Middle frontal gyrus (tissue), 1 donor: ENCODE results near the gene MS4A6A.
"Not testable (repeated sequence)": the region's sequence is repeated elsewhere in the genome, so short reads cannot be mapped to it uniquely, and the experiment has no call there.

Source experiments
- DNase-seq: peaks from one replicate; pipeline ENCODE4 v3.0.0-alpha.2; 2015; ENCODE audit warnings: low spot score; ENCODE audit errors: extremely low spot score

MS4A6A gene

DNA sequence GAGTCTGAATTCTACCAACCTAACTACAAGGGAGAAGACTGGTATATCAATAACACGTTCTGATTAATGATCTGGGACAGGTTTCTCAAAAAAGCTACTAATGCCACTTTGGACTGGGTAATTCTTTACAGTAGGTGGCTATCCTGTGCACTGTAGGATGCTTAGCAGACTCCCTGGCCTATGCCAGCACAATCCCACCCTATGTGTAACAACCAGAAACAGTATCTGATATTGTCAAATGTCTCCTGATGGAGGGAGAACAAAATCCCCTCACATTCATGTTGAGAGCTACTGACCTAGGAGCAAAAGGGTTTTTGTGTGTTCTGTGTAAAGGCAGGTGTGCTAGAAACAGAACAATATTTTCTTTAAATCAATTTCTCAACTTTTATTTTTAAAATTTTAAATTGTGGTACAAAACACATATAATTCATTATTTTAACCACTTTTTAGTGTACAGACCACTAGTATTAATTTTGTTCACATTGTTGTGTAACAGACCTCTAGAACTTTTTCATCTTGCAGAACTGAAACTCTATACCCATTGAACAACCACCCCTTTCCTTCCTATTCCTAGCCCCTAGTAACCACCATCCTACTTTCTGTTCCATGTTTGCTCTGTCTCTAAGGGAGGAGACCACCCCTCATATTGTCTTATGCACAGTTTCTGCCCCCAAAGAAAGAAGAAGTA is 2.1 kb upstream of the MS4A6A start:
- DNase-seq = no peak

DNA sequence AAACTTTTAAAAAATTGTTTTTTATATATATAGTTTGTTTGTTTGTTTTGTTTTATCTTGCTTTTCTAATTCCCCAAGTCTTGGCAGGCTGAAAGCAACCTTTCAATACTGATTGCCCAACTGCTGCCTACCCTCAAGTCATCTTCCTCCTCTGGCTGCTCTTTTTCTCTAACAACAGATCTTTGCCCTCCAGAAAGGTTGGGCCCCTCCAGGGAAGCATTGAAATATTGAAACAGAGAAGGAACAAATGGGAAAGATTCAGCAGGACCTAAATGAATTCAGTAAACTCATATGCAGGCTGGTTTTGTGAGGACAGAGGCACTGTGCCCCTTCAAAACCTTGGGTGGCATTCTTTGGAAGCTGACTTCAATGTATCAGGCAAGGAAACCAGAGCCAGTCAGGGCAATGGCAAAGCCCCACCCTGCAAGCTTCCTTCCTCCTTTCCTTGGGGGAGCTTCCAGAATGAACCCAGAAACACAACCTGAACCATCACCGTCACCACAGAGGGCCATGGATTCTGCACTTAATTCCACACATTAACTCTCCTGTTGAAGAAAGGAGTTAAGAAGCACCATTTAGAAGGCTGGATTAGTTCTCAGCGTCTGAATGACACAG is 815 bp upstream of the MS4A6A start:
- DNase-seq = no peak

DNA sequence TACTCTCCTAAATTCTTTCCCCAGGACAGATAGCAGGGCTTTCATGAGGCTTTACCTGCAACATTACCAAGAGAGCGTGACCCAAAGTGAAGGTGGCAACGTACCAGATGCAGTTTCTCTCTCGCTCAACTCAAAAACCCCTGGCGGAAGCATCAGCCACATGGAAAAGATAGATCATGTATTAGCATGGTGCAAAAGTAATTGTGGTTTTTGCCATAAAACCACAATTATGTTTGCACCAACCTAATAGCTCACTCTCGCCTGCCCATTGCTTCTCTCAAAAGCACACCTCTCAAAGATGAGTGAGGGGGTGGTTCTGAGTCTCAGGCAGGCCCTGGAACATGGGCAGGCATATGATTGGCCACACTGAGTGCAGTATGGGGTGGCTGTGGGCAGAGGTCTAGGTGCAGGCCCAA is 7.0 kb downstream of the MS4A6A start:
- no peak for DNase-seq

DNA sequence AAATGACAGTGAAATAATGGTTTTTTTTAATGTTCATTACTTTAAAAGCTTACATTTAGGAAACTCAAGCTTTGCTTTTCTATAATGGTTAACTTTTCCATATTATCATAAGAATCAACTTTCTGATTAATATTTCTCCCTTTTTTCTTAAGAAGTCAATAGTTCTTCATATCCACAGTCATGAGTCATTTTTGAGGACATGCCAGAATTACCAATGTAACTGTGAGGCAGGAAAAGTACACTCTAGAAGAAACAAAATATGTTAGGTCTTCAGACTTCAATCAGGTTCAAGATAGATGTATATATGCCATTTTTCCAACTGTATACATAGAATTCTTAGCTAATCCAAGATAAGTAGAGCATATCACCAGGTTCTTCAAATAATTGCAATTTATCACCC is 10.9 kb downstream of the MS4A6A start:
- no peak for DNase-seq

DNA sequence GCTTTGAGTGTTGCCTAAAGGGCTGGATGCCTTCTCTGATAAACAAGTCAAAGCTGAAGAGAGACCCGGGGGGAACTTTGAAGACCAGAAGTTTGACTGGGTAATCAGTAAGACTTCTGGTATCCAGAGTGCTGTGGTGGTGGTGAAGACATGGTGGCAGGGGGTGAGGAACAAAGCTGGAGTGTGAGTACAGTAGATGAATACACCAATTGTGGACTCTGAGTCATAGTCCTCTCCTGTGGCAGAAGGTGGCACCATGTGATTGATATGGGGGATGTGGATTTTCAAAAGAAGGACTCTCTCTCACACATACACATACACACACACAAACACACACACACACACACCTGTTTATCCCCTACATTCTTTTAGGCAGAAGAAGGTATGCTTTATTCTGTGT is 12.3 kb downstream of the MS4A6A start:
- no peak for DNase-seq

DNA sequence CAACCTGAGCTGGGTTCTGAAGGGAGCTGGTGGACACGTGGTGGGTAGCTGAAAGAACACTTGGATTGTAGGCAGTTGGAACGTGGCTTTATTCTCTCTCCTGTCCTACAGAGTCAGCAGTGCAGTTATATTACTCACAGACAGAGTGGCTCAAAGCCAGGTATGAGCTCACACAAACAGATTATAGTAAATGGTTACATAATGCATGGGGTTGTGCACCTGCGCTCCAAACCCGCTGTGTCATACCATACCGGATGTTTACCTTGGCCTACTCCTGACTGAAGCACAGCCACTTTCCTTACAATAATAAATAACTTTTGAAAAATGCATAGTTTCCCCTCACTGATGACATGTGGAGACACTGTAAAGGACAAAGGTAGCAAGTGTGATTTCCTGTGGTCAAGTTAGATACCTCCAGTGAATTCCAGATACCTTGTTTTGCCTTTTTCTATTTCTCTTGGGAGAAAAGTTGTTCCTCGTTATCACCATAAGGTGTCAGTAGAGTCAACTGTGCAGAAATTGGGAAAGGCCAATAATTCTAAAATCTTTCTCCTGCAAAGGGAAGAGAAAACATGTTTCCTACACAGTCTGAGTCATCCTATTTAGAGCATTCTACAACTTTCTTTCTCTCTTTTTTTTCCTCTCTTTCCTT is 13.5 kb downstream of the MS4A6A start:
- DNase-seq = no peak

DNA sequence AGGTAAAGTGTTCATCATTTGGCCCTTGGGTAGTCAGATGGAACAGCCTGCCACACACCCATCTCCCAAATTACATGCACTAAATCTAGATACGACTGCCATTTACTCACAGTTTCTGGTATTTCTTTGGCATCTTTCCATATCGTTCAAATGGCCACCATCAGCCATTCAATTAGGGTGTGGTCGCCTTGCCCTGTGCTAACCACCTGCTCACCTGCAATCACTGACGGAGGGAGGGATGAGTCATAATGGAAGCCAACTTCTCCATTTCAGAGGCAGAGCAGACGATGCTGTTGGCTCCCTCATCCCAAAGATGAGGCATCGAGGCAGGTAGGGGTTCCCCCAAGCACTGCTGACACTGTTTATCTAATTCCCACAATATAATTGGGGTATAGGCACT is 14.6 kb downstream of the MS4A6A start:
- no peak for DNase-seq

DNA sequence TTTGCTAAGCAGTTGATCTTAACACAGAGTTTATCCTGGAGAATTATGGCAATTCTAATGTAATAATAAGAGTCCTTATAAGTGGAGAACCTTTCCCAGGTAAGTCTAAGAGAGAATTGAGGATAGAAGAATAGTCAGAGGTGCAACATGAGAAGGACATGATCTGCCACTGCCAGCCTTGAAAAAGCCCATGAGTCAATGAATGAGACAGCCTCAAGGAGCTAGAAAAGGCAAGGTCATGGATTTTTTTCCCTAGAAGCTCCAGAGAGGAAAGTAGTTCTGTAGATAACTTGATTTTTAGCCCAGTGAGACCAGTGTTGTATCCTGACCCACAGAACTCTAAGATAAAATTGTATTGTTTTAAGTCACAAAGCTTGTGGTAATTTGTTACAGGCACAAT is 16.9 kb downstream of the MS4A6A start:
- DNase-seq = no peak

DNA sequence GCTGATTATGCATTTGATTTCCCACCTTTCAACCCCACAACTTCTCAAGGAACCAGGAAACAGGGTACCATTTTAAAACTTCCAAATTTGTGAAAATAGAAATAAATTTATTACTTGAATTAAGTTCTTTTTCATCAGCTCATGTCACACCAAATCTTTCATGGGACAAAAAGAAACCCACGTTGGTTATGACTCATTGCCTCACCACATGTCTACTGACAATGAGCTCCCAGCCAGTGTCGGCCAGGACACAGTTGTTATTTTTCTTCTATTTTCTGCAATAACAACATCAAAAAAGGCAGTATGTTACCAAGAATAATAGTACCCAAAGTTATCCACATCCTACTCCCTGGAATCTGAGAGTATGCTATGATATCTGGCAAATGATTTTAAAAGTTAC is 17.3 kb downstream of the MS4A6A start:
- no peak for DNase-seq

DNA sequence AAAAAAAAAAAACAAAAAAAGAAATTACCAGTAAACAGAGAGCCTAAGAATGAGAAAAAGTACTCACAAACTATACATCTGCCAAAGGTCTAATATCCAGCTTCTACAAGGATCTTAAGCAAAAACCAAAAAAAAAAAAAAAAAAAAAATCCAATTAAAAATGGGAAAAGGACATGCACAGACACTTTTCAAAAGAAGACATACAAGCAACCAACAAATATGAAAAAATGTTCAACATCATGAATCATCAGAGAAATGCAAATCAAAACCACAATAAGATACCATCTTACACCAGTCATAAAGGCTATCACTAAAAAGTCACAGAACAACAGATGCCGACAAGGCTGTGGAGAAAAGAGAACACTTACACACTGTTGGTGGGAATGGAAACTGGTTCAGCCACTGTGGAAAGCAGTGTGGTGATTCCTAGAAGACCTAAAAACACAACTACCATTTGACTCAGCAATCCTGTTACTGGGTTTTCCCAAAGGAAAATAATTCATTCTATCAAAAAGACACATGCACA is 18.3 kb downstream of the MS4A6A start:
- no peak for DNase-seq

DNA sequence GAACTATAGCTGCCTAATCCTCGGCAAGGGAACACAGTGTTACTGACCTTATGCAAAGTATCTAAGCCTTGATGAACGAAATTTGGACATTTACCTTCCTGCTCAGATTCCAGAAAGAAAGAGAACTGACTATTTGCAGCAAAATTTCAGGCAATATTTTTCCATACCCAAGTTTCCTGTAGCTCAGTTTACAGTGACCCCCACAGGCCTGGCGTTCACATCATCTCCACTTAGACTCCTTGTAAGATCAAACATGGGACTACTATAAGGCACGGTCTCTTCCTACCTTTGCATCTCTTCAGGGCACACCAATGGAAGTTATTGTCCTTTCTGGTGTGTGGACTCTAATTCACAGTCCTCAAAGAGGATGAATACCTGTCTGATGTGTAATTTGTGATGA is 21.1 kb downstream of the MS4A6A start:
- no peak for DNase-seq

DNA sequence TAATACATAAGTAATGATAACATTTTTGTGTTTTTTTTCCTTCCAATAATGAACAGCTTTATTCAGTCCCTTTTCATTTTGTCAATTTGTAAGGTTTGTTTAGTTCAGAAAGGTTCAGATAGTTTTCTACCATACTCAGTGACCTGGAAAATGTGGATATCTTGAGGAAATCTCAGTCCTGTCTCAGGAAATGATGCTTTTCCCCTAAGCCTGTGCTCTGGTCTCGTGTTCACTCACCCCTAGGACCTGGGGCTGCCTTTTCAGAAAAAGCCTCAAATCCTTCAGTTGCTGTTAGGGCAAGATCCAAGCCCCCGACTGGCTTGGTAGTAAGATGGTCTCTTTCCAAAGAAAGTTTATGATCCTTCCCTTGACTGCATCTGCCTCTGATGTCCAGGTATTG is 21.8 kb downstream of the MS4A6A start:
- DNase-seq = no peak

DNA sequence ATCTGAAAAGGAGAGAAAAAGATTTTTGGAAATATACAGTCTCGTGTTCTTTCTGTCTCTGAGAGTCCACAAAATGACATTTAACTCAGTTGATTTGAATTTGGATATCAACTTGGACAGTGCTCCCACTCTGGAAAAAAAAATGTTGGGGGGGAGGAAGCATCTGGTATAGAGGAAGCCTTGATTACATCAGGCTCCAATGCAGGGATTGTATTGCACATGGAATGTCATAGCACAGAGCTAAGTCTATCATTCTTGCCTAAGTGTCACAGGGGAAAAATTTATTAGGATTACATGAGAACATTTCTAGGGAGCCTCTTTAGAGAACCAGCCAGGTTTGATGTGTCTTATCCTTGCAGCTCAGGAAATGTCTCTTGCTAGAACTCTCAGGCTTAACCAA is 23.0 kb downstream of the MS4A6A start:
- no peak for DNase-seq

DNA sequence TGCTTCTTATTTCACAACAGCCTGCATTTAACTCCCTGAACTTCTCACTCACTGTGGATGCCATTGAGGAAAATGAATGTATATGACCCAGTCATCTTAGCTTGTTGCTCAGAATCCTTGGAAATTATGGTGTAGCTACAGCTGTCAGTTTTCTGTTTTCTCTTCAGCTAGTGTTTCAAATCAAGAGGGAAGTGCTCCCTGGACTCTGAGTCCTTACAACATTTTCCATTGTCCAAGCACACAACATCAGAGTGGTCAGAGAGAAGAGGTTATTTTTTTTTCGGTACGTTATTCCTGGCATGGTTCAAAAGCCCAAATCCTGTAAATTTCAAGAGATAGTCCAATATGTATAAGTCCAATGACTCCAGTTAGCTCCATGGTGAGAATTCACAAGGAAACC is 23.6 kb downstream of the MS4A6A start:
- no peak for DNase-seq

DNA sequence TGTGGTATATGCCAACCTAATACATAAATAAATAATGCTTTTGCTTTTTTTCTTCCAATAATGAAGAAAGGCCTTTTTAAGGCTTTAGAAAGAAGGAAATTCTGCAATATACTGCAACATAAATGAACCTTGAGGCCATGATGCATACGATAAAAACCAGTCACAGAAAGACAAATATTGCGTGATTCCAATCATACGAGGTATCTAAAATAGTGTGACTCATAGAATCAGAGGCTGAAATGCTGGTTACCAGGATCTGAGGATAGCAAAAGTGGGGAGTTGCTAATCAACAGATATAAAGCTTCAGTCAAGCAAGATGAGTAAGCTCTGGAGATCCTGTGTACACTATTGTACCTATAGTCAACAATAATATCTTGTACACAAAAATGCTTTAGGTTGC is 24.2 kb downstream of the MS4A6A start:
- DNase-seq = no peak

DNA sequence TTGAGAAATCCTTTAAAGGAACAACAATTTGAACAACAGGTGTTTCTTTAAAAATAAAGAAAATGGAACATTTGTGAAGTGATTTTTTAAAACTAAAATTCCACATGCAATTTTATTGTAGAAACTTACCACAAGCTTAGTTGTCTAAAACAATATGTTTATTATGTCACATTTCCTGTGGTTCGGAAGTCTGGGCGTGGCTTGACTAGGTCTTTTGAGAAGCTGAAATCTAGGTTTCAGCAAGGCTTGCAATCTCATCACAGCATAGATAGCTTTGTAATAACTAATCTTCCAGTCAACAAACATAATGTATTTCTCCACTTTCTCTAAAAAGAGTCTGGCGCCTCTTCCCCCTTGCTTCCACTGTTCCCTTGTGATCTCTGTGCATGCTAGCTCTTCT is 27.0 kb downstream of the MS4A6A start:
- DNase-seq = no peak

DNA sequence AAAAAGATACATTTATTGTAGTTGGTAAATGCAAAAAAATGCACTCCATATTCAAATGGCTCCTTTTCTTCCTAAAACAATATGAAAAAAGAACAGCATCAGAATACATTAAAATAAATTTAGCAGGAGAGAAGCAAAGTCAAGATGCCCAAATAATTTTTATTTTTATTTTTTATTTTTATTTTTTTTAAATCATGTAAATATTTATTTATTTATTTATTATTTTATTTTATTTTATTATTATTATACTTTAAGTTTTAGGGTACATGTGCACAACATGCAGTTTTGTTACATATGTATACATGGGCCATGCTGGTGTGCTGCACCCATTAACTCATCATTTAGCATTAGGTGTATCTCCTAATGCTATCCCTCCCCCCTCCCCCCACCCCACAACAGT is 30.2 kb downstream of the MS4A6A start:
- not testable (repeated sequence) for DNase-seq

DNA sequence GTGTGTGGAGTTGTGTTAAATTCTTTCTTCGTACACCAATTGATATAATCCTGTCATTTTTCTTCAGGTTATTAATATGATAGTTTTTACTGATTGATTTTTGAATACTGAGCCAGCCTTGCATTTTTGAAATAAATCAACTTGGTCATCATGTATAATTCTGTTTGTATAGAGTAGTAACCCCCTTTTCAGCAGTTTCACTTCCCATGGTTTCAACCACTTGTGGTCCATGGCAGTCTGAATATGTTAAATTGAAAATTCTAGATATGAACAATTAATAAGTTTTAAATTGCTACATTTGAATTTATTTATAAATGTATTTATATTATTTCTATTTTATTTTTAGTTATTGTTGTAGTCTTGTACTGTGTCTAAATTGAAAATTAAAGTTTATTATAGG is 32.6 kb downstream of the MS4A6A start:
- DNase-seq = no peak

DNA sequence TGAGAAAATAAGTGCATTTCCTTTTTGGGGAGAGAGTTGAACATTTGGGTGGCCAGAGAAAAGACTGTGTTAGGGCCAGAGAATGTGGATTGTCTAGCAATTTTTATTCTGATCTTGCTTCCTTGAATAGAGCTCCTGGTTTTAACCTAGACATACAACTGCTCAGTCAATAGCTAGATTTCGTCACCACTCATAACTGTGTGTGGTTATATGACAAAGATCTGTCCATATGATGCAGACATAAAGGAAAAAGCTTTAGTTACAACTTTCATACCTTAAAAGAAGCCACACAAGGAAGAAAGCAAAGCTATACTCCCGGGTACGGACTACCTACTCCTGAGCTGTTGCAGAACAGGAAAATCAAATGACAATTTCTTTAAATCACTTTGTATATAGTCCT is 37.2 kb downstream of the MS4A6A start:
- DNase-seq = no peak

DNA sequence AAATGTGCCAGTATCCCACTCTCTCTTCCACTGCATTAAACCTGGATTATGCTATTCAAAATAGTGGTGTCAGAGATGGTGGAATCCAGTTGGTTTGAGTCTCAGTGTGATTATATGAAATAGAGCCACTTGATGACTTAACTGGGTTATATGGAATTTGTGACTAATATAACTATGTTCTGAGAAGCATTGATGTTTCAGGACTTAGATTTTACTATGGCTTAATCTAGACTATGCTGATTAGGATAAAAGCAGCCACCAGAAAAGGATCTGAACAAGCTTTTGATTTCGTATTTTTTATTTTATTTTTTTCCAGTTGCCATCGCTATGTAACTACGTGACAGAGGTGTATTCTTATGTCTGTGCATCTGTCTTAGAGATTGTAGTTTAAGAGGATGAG is 39.1 kb downstream of the MS4A6A start:
- DNase-seq = no peak

DNA sequence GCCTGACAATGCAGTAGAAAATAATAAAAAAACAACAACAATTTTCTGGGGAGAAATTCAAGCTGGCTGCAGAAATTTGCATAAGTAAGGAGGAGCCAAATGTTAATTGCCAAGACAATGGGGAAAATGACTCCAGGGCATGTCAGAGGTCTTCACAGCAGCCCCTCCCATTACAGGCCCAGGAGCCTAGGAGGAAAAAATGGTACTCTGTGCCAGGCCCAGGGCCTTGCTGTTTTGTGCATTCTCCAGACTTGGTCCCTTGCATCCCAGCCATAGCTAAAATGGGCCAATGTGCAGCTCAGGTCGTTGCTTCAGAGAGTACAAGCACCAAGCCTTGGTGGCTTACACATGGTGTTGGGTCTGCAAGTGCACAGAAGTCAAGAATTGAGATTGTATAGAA is 49.0 kb downstream of the MS4A6A start:
- DNase-seq = no peak

DNA sequence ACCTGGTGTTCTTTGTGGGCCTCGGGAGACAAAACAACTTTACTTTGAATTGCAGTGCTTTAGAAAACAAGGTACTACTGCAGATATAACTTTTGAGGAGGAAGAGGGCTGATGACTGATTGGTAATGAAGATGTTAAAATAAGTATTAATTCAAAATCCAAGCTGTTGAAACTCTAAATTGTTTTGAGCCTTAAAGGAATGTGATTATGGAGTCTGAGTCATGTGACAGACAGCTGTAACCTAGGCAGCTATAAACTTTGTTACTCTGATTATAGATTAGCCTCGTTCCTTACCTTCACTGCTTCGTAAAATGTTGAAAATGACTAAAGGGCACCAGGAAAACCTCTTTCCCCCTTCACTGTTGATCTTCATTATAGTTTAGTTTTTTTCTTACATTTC is 51.0 kb downstream of the MS4A6A start:
- no peak for DNase-seq

DNA sequence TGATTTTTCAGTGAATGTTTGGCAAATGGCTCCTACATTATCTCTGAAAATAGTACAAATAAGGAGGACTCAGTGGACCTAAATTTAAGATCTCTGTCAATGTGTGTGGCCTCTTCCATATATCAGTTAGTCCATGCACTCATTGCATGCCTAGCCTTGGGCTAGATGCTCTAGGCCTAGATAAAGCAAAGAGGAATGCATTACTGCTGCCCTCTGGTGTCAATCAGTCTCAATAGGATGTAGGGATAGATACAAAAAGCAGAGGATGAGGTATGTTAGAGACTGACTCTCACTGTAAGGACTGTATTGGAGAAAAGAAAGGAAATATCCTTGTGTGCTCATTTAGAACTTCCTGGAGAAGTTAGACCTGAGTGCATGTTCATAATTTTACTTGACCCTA is 52.4 kb downstream of the MS4A6A start:
- peak; percentile 17 for DNase-seq
